ENCODE results near the gene TAMALIN.
A peak's percentile ranks its signal among the peaks of the same experiment; 100 is the strongest.

The TAMALIN gene

GRCh38 chr12:52041035-52041434 lies 34.3 kb downstream of the TAMALIN start:
- no peak overlapping the region for H3K4me3 ChIP-seq (ENCODE audit: control insufficient read depth, low read depth, low read length)
- no peak for TF ChIP-seq CTCF (conservative IDR thresholded peaks at IDR 0.05; ENCODE audit: control insufficient read depth, insufficient read depth, low read depth, low read length)
- no peak for DNase-seq (ENCODE audit: low read depth)

- no peak for DNase-seq (ENCODE audit: low read depth)
- no peak overlapping the region for H3K4me3 ChIP-seq (ENCODE audit: control insufficient read depth, low read depth, low read length)
- no peak for TF ChIP-seq CTCF (conservative IDR thresholded peaks at IDR 0.05; ENCODE audit: control insufficient read depth, insufficient read depth, low read depth, low read length)
Observed at GRCh38 chr12:52041695-52042123, 35.0 kb downstream of the TAMALIN start.

- TF ChIP-seq CTCF (conservative IDR thresholded peaks at IDR 0.05; ENCODE audit: control insufficient read depth, insufficient read depth, low read depth, low read length): no peak
- no peak overlapping the region for H3K4me3 ChIP-seq (ENCODE audit: control insufficient read depth, low read depth, low read length)
- DNase-seq (ENCODE audit: low read depth): no peak
Observed at GRCh38 chr12:52042706-52043385, 36.1 kb downstream of the TAMALIN start.

GRCh38 chr12:52043386-52044212 lies 36.9 kb downstream of the TAMALIN start:
- DNase-seq (ENCODE audit: low read depth): peak; percentile 83
- H3K4me3 ChIP-seq (ENCODE audit: control insufficient read depth, low read depth, low read length): no peak overlapping the region
- no peak for TF ChIP-seq CTCF (conservative IDR thresholded peaks at IDR 0.05; ENCODE audit: control insufficient read depth, insufficient read depth, low read depth, low read length)

GRCh38 chr12:52044292-52044983 lies 37.7 kb downstream of the TAMALIN start:
- no peak for TF ChIP-seq CTCF (conservative IDR thresholded peaks at IDR 0.05; ENCODE audit: control insufficient read depth, insufficient read depth, low read depth, low read length)
- DNase-seq (ENCODE audit: low read depth): peak; percentile 94
- H3K4me3 ChIP-seq (ENCODE audit: control insufficient read depth, low read depth, low read length): no peak overlapping the region

GRCh38 chr12:52045794-52046199 lies 39.1 kb downstream of the TAMALIN start:
- no peak overlapping the region for H3K4me3 ChIP-seq (ENCODE audit: control insufficient read depth, low read depth, low read length)
- TF ChIP-seq CTCF (conservative IDR thresholded peaks at IDR 0.05; ENCODE audit: control insufficient read depth, insufficient read depth, low read depth, low read length): no peak
- DNase-seq (ENCODE audit: low read depth): no peak
